ENCODE data around the gene CLEC18C. TPM values are rescaled to one million over a fixed set of nuclear protein-coding genes. Genes with fewer than 3 reads are reported as not detected.

The CLEC18C gene
- total and polyA plus RNA-seq, 10 of the 15 experiments (the other 5 are each of a cell fraction or from before 2014, with no cell fraction given) = 0.05 to 0.11 TPM; not detected in 8

DNA sequence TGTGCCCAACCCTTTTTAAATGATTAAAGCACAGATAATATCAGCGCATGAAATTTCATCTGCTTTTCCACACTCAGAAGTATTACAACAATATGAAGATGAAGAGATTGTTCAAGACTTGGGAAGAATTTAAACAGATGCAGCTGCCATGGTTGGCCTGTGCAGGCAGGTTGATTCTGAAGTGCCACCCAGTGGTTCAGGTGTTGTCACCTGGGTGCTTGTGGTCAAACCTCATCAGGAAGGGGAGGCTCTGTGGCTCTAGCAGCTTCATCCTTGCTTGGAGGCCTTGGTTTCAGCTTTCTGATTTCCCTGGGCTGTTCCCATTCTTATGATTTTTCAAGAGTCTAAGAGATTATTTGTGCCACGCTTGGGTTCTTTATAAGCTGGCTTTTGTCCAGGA lies 22.2 kb upstream of the CLEC18C start (continued):
- TF ChIP-seq, protein P1, sequence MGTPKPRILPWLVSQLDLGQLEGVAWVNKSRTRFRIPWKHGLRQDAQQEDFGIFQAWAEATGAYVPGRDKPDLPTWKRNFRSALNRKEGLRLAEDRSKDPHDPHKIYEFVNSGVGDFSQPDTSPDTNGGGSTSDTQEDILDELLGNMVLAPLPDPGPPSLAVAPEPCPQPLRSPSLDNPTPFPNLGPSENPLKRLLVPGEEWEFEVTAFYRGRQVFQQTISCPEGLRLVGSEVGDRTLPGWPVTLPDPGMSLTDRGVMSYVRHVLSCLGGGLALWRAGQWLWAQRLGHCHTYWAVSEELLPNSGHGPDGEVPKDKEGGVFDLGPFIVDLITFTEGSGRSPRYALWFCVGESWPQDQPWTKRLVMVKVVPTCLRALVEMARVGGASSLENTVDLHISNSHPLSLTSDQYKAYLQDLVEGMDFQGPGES (IDR thresholded peaks at IDR 0.05) = no peak
- no peak for TF ChIP-seq MTA2 (IDR thresholded peaks at IDR 0.05; ENCODE audit: low read depth)
- TF ChIP-seq ZNF217 (IDR thresholded peaks at IDR 0.05) = no peak
- TF ChIP-seq PAX5 (IDR thresholded peaks at IDR 0.05; ENCODE audit: borderline replicate concordance, low read depth, low read length) = no peak
- no peak for TF ChIP-seq CBX3 (IDR thresholded peaks at IDR 0.05; ENCODE audit: borderline replicate concordance, low read depth)

- FAIRE-seq = no peak
- H3K9me3 ChIP-seq (replicated peaks; ENCODE audit: control insufficient read depth, insufficient read depth, low read length) = no peaks in the 10 kb centered on the region
- no peaks in the 10 kb centered on the region for H3K4me1 ChIP-seq (ENCODE audit: control insufficient read depth, insufficient read depth, low read length)
- no peaks in the 10 kb centered on the region for H4K20me1 ChIP-seq (ENCODE audit: control insufficient read depth, insufficient read depth)
- peaks cover 0 to 10% of the 10 kb centered on the region in 2 experiments for H3K36me3 ChIP-seq (ENCODE audit: control insufficient read depth in 2 of 2, insufficient read depth in 2 of 2, low read length in 1 of 2)
- in situ Hi-C loops (cut with MboI) = loop anchor here (5.0 kb wide), 1 partner anchor 65 kb away; no protein-coding TSS in a partner anchor
- H3K27me3 ChIP-seq (replicated peaks in 1 of 2; ENCODE audit: control insufficient read depth in 2 of 2, insufficient read depth in 2 of 2, low read length in 1 of 2) = no peaks in the 10 kb centered on the region
- no TSS peak for BruUV-seq (replicated peaks)
- TF ChIP-seq JUNB (IDR thresholded peaks at IDR 0.05) = no peak
- TF ChIP-seq ATF7 (IDR thresholded peaks at IDR 0.05; ENCODE audit: low read depth) = no peak
- no peak for TF ChIP-seq PML (IDR thresholded peaks at IDR 0.05; ENCODE audit: low read length)
- no peak for TF ChIP-seq SMARCA5 (IDR thresholded peaks at IDR 0.05)
- no peak for TF ChIP-seq ZSCAN29 (IDR thresholded peaks at IDR 0.05)
- no peak for TF ChIP-seq CEBPB (IDR thresholded peaks at IDR 0.05; ENCODE audit: borderline replicate concordance in 1 of 2, low read depth in 2 of 2, low read length in 2 of 2)
- no peak for TF ChIP-seq RUNX3 (IDR thresholded peaks at IDR 0.05; ENCODE audit: low read length)
- TF ChIP-seq HCFC1 (IDR thresholded peaks at IDR 0.05; ENCODE audit: low read length) = no peak
- TF ChIP-seq MAX (IDR thresholded peaks at IDR 0.05; ENCODE audit: low read depth, low read length) = no peak
- TF ChIP-seq TCF12 (IDR thresholded peaks at IDR 0.05; ENCODE audit: low read depth, low read length) = no peak
- TF ChIP-seq IKZF1 (conservative IDR thresholded peaks at IDR 0.05) = no peak
- no peak for TF ChIP-seq SREBF2 (IDR thresholded peaks at IDR 0.05; ENCODE audit: low read length)
- ChIA-PET SMC1A (ENCODE audit: uncharacterized antibody, unreplicated experiment) (no interaction called here), CTCF (no interaction called here), RAD21 (ENCODE audit: unreplicated experiment) (no interaction called here), POLR2A (interaction anchor here (0.6 to 1.3 kb wide), 2 partner anchors 326 to 327 kb away, joined by 3 read pairs; no protein-coding TSS in a partner anchor)
- H3K79me2 ChIP-seq (ENCODE audit: control insufficient read depth, insufficient read depth, low read length) = no peaks in the 10 kb centered on the region
- intact Hi-C loops (cut with micrococcal nuclease; ENCODE audit: unreplicated experiment) = no loop called here
- no peak overlapping the region for H2AFZ ChIP-seq (ENCODE audit: control insufficient read depth, low read depth, low read length)
- no peak overlapping the region for H3K27ac ChIP-seq (ENCODE audit: control insufficient read depth, insufficient read depth)
- H3K4me2 ChIP-seq (ENCODE audit: control insufficient read depth, insufficient read depth) = no peak overlapping the region
- 89% methylated on average over 17 of the region's 17 CpGs for WGBS (ENCODE audit: insufficient coverage, insufficient replicate concordance, low lambda C conversion rate, missing lambda C conversion rate)
- ATAC-seq = no peak
- H3K9ac ChIP-seq (ENCODE audit: control insufficient read depth, insufficient read depth, low read length) = no peak overlapping the region
- no peak overlapping the region for H3K4me3 ChIP-seq
- DNase-seq (ENCODE audit: low read depth, low spot score) = no peak
Measured at GRCh38 chr16:70151941-70152509, 21.6 kb upstream of the CLEC18C start.
